Measurements from ENCODE around the gene SLC9C1.

GRCh38 chr3:112116748-112117186, 177.2 kb downstream of the SLC9C1 start:
- TF ChIP-seq, protein P1, sequence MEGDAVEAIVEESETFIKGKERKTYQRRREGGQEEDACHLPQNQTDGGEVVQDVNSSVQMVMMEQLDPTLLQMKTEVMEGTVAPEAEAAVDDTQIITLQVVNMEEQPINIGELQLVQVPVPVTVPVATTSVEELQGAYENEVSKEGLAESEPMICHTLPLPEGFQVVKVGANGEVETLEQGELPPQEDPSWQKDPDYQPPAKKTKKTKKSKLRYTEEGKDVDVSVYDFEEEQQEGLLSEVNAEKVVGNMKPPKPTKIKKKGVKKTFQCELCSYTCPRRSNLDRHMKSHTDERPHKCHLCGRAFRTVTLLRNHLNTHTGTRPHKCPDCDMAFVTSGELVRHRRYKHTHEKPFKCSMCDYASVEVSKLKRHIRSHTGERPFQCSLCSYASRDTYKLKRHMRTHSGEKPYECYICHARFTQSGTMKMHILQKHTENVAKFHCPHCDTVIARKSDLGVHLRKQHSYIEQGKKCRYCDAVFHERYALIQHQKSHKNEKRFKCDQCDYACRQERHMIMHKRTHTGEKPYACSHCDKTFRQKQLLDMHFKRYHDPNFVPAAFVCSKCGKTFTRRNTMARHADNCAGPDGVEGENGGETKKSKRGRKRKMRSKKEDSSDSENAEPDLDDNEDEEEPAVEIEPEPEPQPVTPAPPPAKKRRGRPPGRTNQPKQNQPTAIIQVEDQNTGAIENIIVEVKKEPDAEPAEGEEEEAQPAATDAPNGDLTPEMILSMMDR (IDR thresholded peaks at IDR 0.05), result no peak
- TF ChIP-seq POLR2A (IDR thresholded peaks at IDR 0.05) (no peak), POLR2AphosphoS5 (IDR thresholded peaks at IDR 0.05) (no peak)

All from sigmoid colon (tissue), 4 donors.